Aorta (tissue), 5 donors: Measurements from ENCODE around the gene CTNNBIP1. TPM values are rescaled to one million over a fixed set of nuclear protein-coding genes. Genes with fewer than 3 reads are reported as not detected.
"Not testable (repeated sequence)": the region's sequence is repeated elsewhere in the genome, so short reads cannot be mapped to it uniquely, and the experiment has no call there.

Source experiments
- ATAC-seq: fragments of 200-7000 bp; cut with Tn5 transposase; one replicate; pipeline ENCODE4 v1.9.1; 2022; ENCODE audit warnings: moderate library complexity; ENCODE audit not compliant: low FRiP score
- DNase-seq, 2 donors: peaks; one replicate each; pipeline ENCODE4 v3.0.0-alpha.2; 2020
- H3K27ac ChIP-seq, 2 donors: one replicate each; pipeline ENCODE4 v1.5.1; 2013; ENCODE audit warnings: low read length in 2 of 2, mild to moderate bottlenecking in 2 of 2, moderate library complexity in 2 of 2, control low read depth in 1 of 2, inconsistent platforms in 1 of 2, low read depth in 1 of 2
- H3K27me3 ChIP-seq, 2 donors: one replicate each; pipeline ENCODE4 v1.6.1; 2013; ENCODE audit warnings: control low read depth in 1 of 2, low read length in 1 of 2, mild to moderate bottlenecking in 1 of 2, moderate library complexity in 1 of 2; ENCODE audit not compliant: insufficient read depth in 2 of 2, control insufficient read depth in 1 of 2
- H3K36me3 ChIP-seq, 2 donors: one replicate each; pipeline ENCODE4 v1.6.1; 2013; ENCODE audit warnings: control low read depth in 1 of 2, low read length in 1 of 2, mild to moderate bottlenecking in 1 of 2; ENCODE audit not compliant: insufficient read depth in 2 of 2, control insufficient read depth in 1 of 2
- H3K4me1 ChIP-seq, 2 donors: one replicate each; pipeline ENCODE4 v1.6.1; 2013; ENCODE audit warnings: low read length in 2 of 2, control low read depth in 1 of 2, mild to moderate bottlenecking in 1 of 2, moderate library complexity in 1 of 2; ENCODE audit not compliant: insufficient read depth in 2 of 2, control insufficient read depth in 1 of 2
- H3K4me3 ChIP-seq, 2 donors: one replicate each; pipeline ENCODE4 v1.5.1; 2013; ENCODE audit warnings: low read length in 2 of 2, control low read depth in 1 of 2, mild to moderate bottlenecking in 1 of 2
- H3K9me3 ChIP-seq: one replicate; pipeline ENCODE4 v1.6.1; 2013; ENCODE audit warnings: mild to moderate bottlenecking, low read length; ENCODE audit not compliant: control insufficient read depth
- WGBS, 2 donors: extraction: QIAGEN DNeasy Blood & Tissue Kit; methylation state at CpG; one replicate each; pipeline ENCODE4 v1.1.7; 2013; 5-methylcytosine and 5-hydroxymethylcytosine counted together
- intact Hi-C, 2 donors: fragments of 100-400 bp; cut with DNase I; formaldehyde crosslinking; loops; one replicate each; pipeline versions ENCODE4 v1.14.2 to v1.15.0; 2022
- polyA plus RNA-seq, 2 donors: library from polyadenylated mRNA; stranded (reverse); fragments of 200-250 nt; gene quantifications; one replicate each; pipeline ENCODE4 v1.2.3, GENCODE V29; 2013
- total RNA-seq, 2 donors: library from RNA; stranded (reverse); fragmentation: NEBNext Ultra II Directional; extraction: Animal tissue kit (Norgen Biotek cat#: 25700); gene quantifications; one replicate each; pipeline ENCODE4 v1.2.1, GENCODE V29; 2021
- donor health status: healthy with polysubstance abuse.
- donor health status: Bipolar disorder and iron deficiency.
- donor health status: DM: no; HTN: no; CAD: no.
- donor health status: DM: no; HTN: no; CAD: no.
- donor health status: DM: yes; HTN: yes; CAD: no.

CTNNBIP1 gene
- total and polyA plus RNA-seq, 4 donors: 8.4 to 18.8 (median 14.3) TPM

- 71 to 72% methylated on average over 5 of the region's 5 CpGs for WGBS, 2 donors
Observed at GRCh38 chr1:9922342-9922741, 12.3 kb upstream of the CTNNBIP1 start.

GRCh38 chr1:9920606-9921005 lies 10.5 kb upstream of the CTNNBIP1 start:
- no peak for ATAC-seq
- Histone ChIP-seq H3K27ac (no peak overlapping the region), H3K27me3 (no peaks in the 10 kb centered on the region), H3K9me3 (no peaks in the 10 kb centered on the region), H3K4me1 (no peaks in the 10 kb centered on the region), H3K36me3 (no peaks in the 10 kb centered on the region), H3K4me3 (no peak overlapping the region)
- no peak for DNase-seq
- 91 to 92% methylated on average over 5 of the region's 5 CpGs for WGBS, 2 donors
- intact Hi-C loops: no loop called here

More at GRCh38 chr1:9922342-9922741, 12.3 kb upstream of the CTNNBIP1 start:
- H3K27ac ChIP-seq: no peak overlapping the region
- intact Hi-C loops: no loop called here
- no peak overlapping the region for H3K4me3 ChIP-seq
- no peak for DNase-seq
- H3K9me3 ChIP-seq: no peaks in the 10 kb centered on the region
- no peaks in the 10 kb centered on the region for H3K4me1 ChIP-seq
- no peak for ATAC-seq
- H3K36me3 ChIP-seq: no peaks in the 10 kb centered on the region
- no peaks in the 10 kb centered on the region for H3K27me3 ChIP-seq

GRCh38 chr1:9917901-9918300 lies 7.8 kb upstream of the CTNNBIP1 start:
- H3K4me1 ChIP-seq: no peaks in the 10 kb centered on the region
- 92% methylated on average over 1 of the region's 1 CpG for WGBS, 2 donors
- H3K27me3 ChIP-seq: no peaks in the 10 kb centered on the region
- no peak overlapping the region for H3K4me3 ChIP-seq
- DNase-seq: no peak
- no peak overlapping the region for H3K27ac ChIP-seq
- intact Hi-C loops: no loop called here
- H3K36me3 ChIP-seq: no peaks in the 10 kb centered on the region
- no peaks in the 10 kb centered on the region for H3K9me3 ChIP-seq
- no peak for ATAC-seq

GRCh38 chr1:9917495-9917894 lies 7.4 kb upstream of the CTNNBIP1 start:
- 88 to 90% methylated on average over 3 of the region's 3 CpGs for WGBS, 2 donors
- H3K4me1 ChIP-seq, H3K36me3 ChIP-seq, H3K27ac ChIP-seq, H3K4me3 ChIP-seq, H3K27me3 ChIP-seq, DNase-seq, H3K9me3 ChIP-seq, ATAC-seq, intact Hi-C loops: not testable (repeated sequence)

- no peaks in the 10 kb centered on the region for H3K27me3 ChIP-seq
- no peak overlapping the region for H3K27ac ChIP-seq
- ATAC-seq (no peak), DNase-seq (no peak)
- H3K4me3 ChIP-seq: no peak overlapping the region
- 93 to 97% methylated on average over 2 of the region's 2 CpGs for WGBS, 2 donors
- no peaks in the 10 kb centered on the region for H3K9me3 ChIP-seq
- intact Hi-C loops: no loop called here
- no peaks in the 10 kb centered on the region for H3K36me3 ChIP-seq
- no peaks in the 10 kb centered on the region for H3K4me1 ChIP-seq
Observed at GRCh38 chr1:9916452-9916851, 6.4 kb upstream of the CTNNBIP1 start.

DNA sequence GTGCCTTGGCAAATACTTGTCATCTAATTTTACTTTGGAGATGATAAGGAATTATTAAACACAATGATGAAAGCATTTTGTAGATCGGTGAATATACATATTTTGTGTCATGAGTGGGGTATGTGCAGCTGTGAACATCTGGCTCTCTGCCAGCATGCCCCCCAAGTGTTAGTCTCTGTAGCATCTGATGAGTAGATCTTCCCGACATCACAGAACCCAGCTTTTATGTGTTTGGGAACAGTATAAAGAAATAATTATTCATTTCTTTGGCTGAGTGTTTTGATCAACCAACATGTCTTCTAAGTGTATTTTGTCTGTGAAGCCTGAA lies 4.5 kb upstream of the CTNNBIP1 start:
- no peaks in the 10 kb centered on the region for H3K36me3 ChIP-seq
- intact Hi-C loops: no loop called here
- no peak for DNase-seq
- H3K9me3 ChIP-seq: no peaks in the 10 kb centered on the region
- H3K27me3 ChIP-seq: no peaks in the 10 kb centered on the region
- WGBS, 2 donors: 80 to 82% methylated on average over 2 of the region's 2 CpGs
- ATAC-seq: no peak
- no peak overlapping the region for H3K27ac ChIP-seq
- no peaks in the 10 kb centered on the region for H3K4me1 ChIP-seq
- no peak overlapping the region for H3K4me3 ChIP-seq

GRCh38 chr1:9912264-9912936 lies 2.3 kb upstream of the CTNNBIP1 start:
- no peak for DNase-seq
- WGBS, 2 donors: 89 to 90% methylated on average over 12 of the region's 12 CpGs
- intact Hi-C loops: no loop called here
- Histone ChIP-seq H3K4me3 (no peak overlapping the region), H3K27me3 (no peaks in the 10 kb centered on the region), H3K36me3 (no peaks in the 10 kb centered on the region), H3K4me1 (no peaks in the 10 kb centered on the region), H3K9me3 (no peaks in the 10 kb centered on the region), H3K27ac (no peak overlapping the region)
- ATAC-seq: no peak

DNA sequence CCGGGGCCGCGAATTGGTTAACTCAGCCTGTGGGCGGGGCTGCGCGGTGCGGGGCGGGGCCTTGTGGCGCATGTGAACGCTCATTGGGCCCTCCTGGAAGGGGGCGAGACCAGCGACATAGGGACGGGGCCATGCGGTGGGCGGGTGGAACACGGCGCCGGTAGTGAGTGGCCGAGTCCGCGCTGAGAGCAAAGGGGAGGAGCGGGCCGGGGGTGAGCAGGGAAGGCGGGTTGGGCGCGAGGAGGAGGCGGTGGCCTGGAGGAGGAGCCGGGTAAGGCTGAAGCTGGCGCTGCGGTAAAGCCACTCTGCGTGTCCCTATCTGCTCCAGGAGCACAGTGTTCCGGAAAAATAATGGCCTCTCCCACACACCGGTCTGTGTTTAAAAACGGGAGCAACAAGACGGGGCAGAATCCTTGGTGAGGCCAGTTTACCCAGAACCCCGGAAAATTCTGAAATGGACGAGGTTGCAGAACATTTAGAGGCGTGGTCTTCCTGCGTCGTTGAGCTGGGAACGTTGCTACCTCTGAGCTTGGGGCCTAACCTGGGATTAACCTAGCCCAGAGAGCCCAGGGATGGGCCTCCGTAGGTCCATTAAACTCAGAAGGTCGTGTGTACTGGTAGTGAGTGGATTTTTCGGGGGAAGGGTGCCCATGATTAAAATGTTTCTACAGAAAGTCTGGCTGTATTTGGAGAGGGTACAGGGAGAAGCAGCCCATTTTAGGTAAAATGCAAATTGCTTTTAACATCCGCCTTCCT lies 532 bp upstream of the CTNNBIP1 start:
- ATAC-seq (peak; percentile 100), DNase-seq (peak; percentile 100)
- no peaks in the 10 kb centered on the region for H3K4me1 ChIP-seq
- WGBS, 2 donors: 0 to 1% methylated on average over 33 to 45 of the region's 45 CpGs
- H3K27me3 ChIP-seq: no peaks in the 10 kb centered on the region
- peak overlapping the region; percentile 85 to 94 for H3K27ac ChIP-seq
- H3K9me3 ChIP-seq: no peaks in the 10 kb centered on the region
- H3K4me3 ChIP-seq: peak overlapping the region; percentile 56 to 81
- intact Hi-C loops: no loop called here
- H3K36me3 ChIP-seq: no peaks in the 10 kb centered on the region
